HepG2 (cell line): ENCODE data around the gene C1R. TPM values are rescaled to one million over a fixed set of nuclear protein-coding genes. Genes with fewer than 3 reads are reported as not detected.
A peak's percentile ranks its signal among the peaks of the same experiment; 100 is the strongest.

ENCODE experiments used
- CCDC6 ChIP-seq: sonication (generic); formaldehyde crosslinking; IDR thresholded peaks from 2 replicates; pipeline ENCODE4 v1.8.1; 2022; ENCODE audit warnings: mild to moderate bottlenecking, missing genetic modification reagents, moderate library complexity
- CERS6 ChIP-seq: sonication (generic); formaldehyde crosslinking; IDR thresholded peaks from 2 replicates; pipeline ENCODE4 v1.5.0; 2020; ENCODE audit warnings: missing genetic modification reagents
- DRAP1 ChIP-seq: IDR thresholded peaks from 2 replicates; pipeline ENCODE4 v1.6.1; 2016; ENCODE audit warnings: missing genetic modification reagents, missing compliant biosample characterization
- E2F5 ChIP-seq: sonication (generic); formaldehyde crosslinking; conservative IDR thresholded peaks from 2 replicates; pipeline ENCODE4 v1.4.0; 2020; ENCODE audit warnings: missing genetic modification reagents
- ERF ChIP-seq: IDR thresholded peaks from 2 replicates; pipeline ENCODE4 v1.6.1; 2018; ENCODE audit warnings: missing biosample characterization, missing genetic modification reagents
- HINFP ChIP-seq: sonication (generic); formaldehyde crosslinking; IDR thresholded peaks from 2 replicates; pipeline ENCODE4 v1.4.0; 2020; ENCODE audit warnings: low read depth, mild to moderate bottlenecking, missing genetic modification reagents
- HOMEZ ChIP-seq: IDR thresholded peaks from 2 replicates; pipeline ENCODE4 v1.6.1; 2016; ENCODE audit warnings: low read depth
- IKZF4 ChIP-seq: sonication (generic); formaldehyde crosslinking; IDR thresholded peaks from 2 replicates; pipeline ENCODE4 v1.5.1; 2020; ENCODE audit warnings: borderline replicate concordance, mild to moderate bottlenecking, low read depth, missing genetic modification reagents; ENCODE audit errors: not compliant biosample characterization
- KLF16 ChIP-seq, 2 experiments: sonication (generic) in 1 of 2; formaldehyde crosslinking in 1 of 2; IDR thresholded peaks; 2 replicates each; pipeline versions ENCODE4 v1.6.1 to v1.8.0; 2016 to 2023; ENCODE audit warnings: missing genetic modification reagents in 2 of 2, missing compliant biosample characterization in 1 of 2
- MIER2 ChIP-seq: IDR thresholded peaks from 2 replicates; pipeline ENCODE4 v1.6.1; 2016; ENCODE audit warnings: missing biosample characterization, missing genetic modification reagents
- MTF2 ChIP-seq: sonication (generic); formaldehyde crosslinking; IDR thresholded peaks from 2 replicates; pipeline ENCODE4 v1.5.0; 2020; ENCODE audit warnings: missing genetic modification reagents, borderline replicate concordance
- MXD1 ChIP-seq: sonication (generic); formaldehyde crosslinking; IDR thresholded peaks from 2 replicates; pipeline ENCODE4 v1.4.0; 2020; ENCODE audit warnings: mild to moderate bottlenecking, missing genetic modification reagents
- PAWR ChIP-seq: sonication (generic); formaldehyde crosslinking; IDR thresholded peaks from 2 replicates; pipeline ENCODE4 v1.4.0; 2020; ENCODE audit warnings: missing genetic modification reagents, mild to moderate bottlenecking, borderline replicate concordance
- PITX1 ChIP-seq: sonication (generic); formaldehyde crosslinking; IDR thresholded peaks from 2 replicates; pipeline ENCODE4 v1.5.1; 2020; ENCODE audit warnings: mild to moderate bottlenecking, missing genetic modification reagents
- RCOR2 ChIP-seq: IDR thresholded peaks from 2 replicates; pipeline ENCODE4 v1.6.1; 2016; ENCODE audit warnings: missing biosample characterization, missing genetic modification reagents
- SAP130 ChIP-seq: IDR thresholded peaks from 2 replicates; pipeline ENCODE4 v1.6.1; 2016; ENCODE audit warnings: low read depth
- XRCC5 ChIP-seq: fragments of 200-400 bp; formaldehyde crosslinking; optimal IDR thresholded peaks from 2 replicates; pipeline ENCODE3; 2017; ENCODE audit warnings: mild to moderate bottlenecking, low read length
- ZC3H4 ChIP-seq: sonication (generic); formaldehyde crosslinking; IDR thresholded peaks from 2 replicates; pipeline ENCODE4 v1.4.0; 2020; ENCODE audit warnings: missing genetic modification reagents, borderline replicate concordance
- ZFP41 ChIP-seq: sonication (generic); formaldehyde crosslinking; IDR thresholded peaks from 2 replicates; pipeline ENCODE4 v1.4.0; 2020; ENCODE audit warnings: mild to moderate bottlenecking, missing genetic modification reagents, borderline replicate concordance
- ZNF251 ChIP-seq: sonication (generic); formaldehyde crosslinking; IDR thresholded peaks from 2 replicates; pipeline ENCODE4 v1.9.0; 2021; ENCODE audit warnings: mild to moderate bottlenecking, missing genetic modification reagents
- ZNF446 ChIP-seq: sonication (generic); formaldehyde crosslinking; IDR thresholded peaks from 2 replicates; pipeline ENCODE4 v1.5.0; 2020; ENCODE audit warnings: mild to moderate bottlenecking, missing genetic modification reagents
- ZNF660 ChIP-seq: sonication (generic); formaldehyde crosslinking; IDR thresholded peaks from 2 replicates; pipeline ENCODE4 v1.5.1; 2020; ENCODE audit warnings: mild to moderate bottlenecking, low read depth, missing genetic modification reagents, borderline replicate concordance
- ZNF776 ChIP-seq: sonication (generic); formaldehyde crosslinking; IDR thresholded peaks from 2 replicates; pipeline ENCODE4 v1.4.0; 2020; ENCODE audit warnings: mild to moderate bottlenecking, missing genetic modification reagents
- ZNF788 ChIP-seq: sonication (generic); formaldehyde crosslinking; IDR thresholded peaks from 2 replicates; pipeline ENCODE4 v1.5.0; 2020; ENCODE audit warnings: mild to moderate bottlenecking, missing genetic modification reagents, borderline replicate concordance
- ZSCAN22 ChIP-seq: sonication (generic); formaldehyde crosslinking; IDR thresholded peaks from 2 replicates; pipeline ENCODE4 v1.4.0; 2020; ENCODE audit warnings: mild to moderate bottlenecking, missing genetic modification reagents
- polyA plus RNA-seq, 8 experiments: library from polyadenylated mRNA; depleted of rRNA in 3 of 8; stranded (reverse) in 7 of 8; unstranded in 1 of 8; fragments of >200 nt; fragmentation: Illumina TruSeq in 4 of 8; extraction: Trizol in 4 of 8; gene quantifications; 2 replicates each; pipeline versions ENCODE4 v1.2.1 to v1.2.3, GENCODE V29; 2011 to 2016; ENCODE audit warnings: low read depth in 4 of 8, missing spikeins in 1 of 8, mixed read lengths in 1 of 8; ENCODE audit not compliant: insufficient read depth in 1 of 8
- total RNA-seq, 5 experiments: library from RNA; depleted of rRNA; stranded (reverse); fragments of >200 nt; fragmentation: Illumina TruSeq; extraction: Trizol; gene quantifications; 2 replicates each; pipeline ENCODE4 v1.2.3, GENCODE V29; 2016; ENCODE audit warnings: low read depth in 1 of 5

C1R gene
- total and polyA plus RNA-seq, 2 of the 13 experiments (the other 11 are each of a cell fraction or from before 2014, with no cell fraction given), result 3.5 to 6.5 TPM

DNA sequence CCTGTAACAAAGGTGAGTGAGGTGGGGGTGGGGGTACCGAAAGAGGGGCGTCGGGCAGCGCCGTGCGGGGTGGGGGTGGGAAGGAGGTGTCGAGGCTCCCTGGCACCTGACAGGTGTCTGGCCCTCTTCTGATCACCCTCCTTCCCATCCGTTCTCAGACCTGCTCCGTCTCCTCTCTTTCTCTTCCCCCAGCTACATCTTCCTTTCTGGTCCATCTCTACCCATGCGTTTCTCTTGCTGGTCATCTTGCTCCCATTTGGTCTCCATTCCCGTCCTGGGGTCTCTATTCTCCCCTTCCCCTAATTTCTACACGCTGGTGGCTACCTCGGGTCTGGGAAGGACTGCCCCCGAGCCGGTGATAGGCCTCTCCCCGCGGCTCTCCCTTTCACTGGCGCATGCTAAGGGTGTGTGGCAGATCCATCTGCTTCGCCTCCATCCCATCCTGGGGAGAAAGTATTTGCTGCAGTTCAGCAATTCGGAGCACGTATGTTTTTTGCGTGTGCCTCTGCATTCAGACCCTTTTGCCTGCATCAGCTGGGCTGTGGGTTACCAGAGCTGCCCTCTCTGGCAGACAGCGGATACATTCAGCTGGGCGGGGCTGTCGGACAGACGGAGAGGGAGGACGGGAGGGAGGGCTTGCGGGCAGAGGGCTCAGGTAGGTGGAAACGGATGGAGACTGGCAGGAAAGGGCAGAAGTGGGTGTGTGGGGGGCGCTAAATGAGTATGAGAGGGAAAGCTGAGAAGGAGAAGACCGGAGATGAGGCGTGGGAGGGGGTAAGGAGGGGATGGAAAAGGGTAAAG, 38.7 kb upstream of the C1R start (continued):
- TF ChIP-seq HOMEZ (CRISPR knock-in tag) (0 out of 2 replicates have a peak, but pooled peaks have one; percentile 15), DRAP1 (CRISPR knock-in tag) (no peak), PAWR (CRISPR knock-in tag) (no peak), ZNF251 (CRISPR knock-in tag) (no peak), ZNF788 (CRISPR knock-in tag) (no peak), ZNF776 (CRISPR knock-in tag) (no peak), MIER2 (no peak), PITX1 (0 out of 2 replicates have a peak, but pooled peaks have one; percentile 43), RCOR2 (CRISPR knock-in tag) (no peak), CERS6 (CRISPR knock-in tag) (no peak), ZNF660 (CRISPR knock-in tag) (no peak), SAP130 (CRISPR knock-in tag) (peak; percentile 89), HINFP (CRISPR knock-in tag) (no peak), ZSCAN22 (no peak), KLF16 (CRISPR knock-in tag; IDR thresholded peaks at IDR 0.05) (no peak), XRCC5 (peak; percentile 50), CCDC6 (CRISPR knock-in tag) (no peak), MTF2 (no peak), MXD1 (CRISPR knock-in tag) (no peak), ZNF446 (CRISPR knock-in tag) (no peak), ZC3H4 (CRISPR knock-in tag) (no peak), IKZF4 (no peak), ZFP41 (CRISPR knock-in tag) (no peak), E2F5 (CRISPR knock-in tag) (no peak), ERF (CRISPR knock-in tag) (no peak)
